SK-MEL-5 (cell line): ENCODE results near the gene CHTF18. TPM values are rescaled to one million over a fixed set of nuclear protein-coding genes. Genes with fewer than 3 reads are reported as not detected.
"Not testable (repeated sequence)": the region's sequence is repeated elsewhere in the genome, so short reads cannot be mapped to it uniquely, and the experiment has no call there.

Experiments
- DNase-seq: peaks from one replicate; pipeline ENCODE4 v3.0.0-alpha.2; 2016; ENCODE audit warnings: low read depth, low spot score
- in situ Hi-C: cut with HindIII; loops from 2 replicates; pipeline ENCODE4 v1.10.0; 2016; ENCODE audit warnings: low sequenced_read_pairs, high pct_unique_total_duplicates, low pct_unique_long_range_greater_than_20kb
- total RNA-seq: library from RNA; depleted of rRNA; stranded (reverse); fragments of >200 nt; shearing (Covaris generic); gene quantifications from 2 replicates; pipeline ENCODE4 v1.2.3, GENCODE V29; 2014

The CHTF18 gene
- total RNA-seq, 1 experiment from 2014 or later, result 7.6 TPM

DNA sequence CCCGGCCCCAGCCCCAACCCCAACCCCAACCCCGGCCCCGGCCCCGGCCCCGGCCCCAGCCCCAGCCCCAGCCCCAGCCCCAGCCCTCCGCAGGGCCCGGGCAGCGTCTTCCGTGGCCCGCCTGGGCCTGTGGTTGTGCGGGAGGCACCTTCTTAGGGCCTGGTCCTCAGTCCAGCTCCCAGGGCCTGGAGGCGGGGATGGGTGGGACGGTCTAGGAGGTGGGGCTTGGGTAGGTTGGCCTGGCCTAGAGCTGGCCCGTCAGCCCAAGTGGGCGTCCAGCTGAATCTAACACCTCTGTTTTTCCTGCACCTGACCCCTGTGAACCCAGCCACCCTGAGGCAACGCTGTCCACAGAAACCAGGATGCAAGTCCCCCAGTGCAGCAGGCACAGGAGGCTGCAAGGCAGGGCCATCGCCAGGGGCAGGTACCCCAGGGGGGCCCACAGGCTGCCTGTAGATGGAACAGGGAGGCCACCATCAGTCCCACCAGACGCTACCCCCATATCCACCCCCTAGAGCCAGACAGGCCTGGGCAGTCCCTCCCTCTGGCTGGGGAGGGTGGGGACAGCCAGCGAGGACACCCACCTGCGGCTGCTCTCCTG is 19.1 kb upstream of the CHTF18 start:
- in situ Hi-C loops, result no loop called here
- no peak for DNase-seq

DNA sequence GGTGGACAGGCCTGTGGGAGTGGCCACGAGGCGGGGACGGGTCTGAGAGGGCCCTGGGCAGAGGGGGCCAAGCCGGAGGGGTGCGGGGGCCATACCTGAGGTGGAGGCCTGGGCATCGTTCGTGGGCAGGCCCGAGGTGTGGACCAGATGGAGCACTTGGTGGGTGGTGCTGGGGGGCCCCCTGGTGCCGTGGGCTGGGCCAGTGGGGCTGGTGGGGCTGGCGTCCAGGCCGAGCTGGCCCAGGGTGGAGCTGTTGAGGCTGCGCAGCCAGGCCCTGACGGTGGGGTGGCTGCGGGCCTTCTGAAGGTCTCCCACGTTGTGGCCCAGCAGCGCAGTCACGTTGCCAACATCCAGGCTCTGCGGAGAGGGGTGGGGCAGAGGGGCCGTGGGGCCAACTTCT is 18.5 kb upstream of the CHTF18 start:
- in situ Hi-C loops, result no loop called here
- DNase-seq, result no peak

DNA sequence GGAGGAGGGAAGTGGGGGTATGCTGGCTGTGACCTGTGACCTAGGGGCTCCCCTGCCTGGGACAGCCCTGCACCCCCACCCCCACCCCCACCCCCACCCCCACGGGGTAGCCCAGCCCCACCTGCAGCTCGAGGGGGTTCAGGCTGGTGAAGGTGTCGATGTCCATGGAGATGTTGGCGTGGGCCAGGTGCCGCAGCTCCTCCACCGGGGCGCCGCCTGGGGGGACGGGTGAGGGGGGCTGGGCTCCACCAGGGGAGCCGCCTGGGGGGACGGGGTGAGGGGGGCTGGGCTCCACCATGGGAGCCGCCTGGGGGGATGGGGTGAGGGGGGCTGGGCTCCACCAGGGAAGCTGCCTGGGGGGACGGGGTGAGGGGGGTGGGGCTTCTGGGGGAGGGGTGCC is 18.0 kb upstream of the CHTF18 start:
- in situ Hi-C loops, result no loop called here
- no peak for DNase-seq

DNA sequence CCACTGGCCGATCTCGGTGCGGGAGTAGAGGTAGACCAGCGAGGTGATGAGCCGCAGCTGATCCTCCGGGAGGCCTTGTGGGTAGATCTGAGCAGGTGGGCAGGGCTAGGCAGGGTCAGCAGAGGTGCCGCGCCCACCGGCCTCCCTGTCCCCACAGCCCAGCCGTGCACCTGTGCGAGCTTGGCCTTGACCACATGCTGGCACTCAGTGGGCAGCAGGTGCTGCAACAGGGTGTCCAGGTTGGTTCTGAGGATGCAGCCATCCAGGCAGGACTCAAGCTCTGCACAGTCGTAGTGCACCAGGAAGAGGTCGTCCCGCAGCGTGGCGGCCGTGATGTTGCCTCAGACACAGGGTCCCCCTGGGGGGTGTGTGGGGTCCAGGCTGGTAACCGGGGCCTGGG is 15.5 kb upstream of the CHTF18 start:
- DNase-seq, result no peak
- in situ Hi-C loops, result no loop called here

DNA sequence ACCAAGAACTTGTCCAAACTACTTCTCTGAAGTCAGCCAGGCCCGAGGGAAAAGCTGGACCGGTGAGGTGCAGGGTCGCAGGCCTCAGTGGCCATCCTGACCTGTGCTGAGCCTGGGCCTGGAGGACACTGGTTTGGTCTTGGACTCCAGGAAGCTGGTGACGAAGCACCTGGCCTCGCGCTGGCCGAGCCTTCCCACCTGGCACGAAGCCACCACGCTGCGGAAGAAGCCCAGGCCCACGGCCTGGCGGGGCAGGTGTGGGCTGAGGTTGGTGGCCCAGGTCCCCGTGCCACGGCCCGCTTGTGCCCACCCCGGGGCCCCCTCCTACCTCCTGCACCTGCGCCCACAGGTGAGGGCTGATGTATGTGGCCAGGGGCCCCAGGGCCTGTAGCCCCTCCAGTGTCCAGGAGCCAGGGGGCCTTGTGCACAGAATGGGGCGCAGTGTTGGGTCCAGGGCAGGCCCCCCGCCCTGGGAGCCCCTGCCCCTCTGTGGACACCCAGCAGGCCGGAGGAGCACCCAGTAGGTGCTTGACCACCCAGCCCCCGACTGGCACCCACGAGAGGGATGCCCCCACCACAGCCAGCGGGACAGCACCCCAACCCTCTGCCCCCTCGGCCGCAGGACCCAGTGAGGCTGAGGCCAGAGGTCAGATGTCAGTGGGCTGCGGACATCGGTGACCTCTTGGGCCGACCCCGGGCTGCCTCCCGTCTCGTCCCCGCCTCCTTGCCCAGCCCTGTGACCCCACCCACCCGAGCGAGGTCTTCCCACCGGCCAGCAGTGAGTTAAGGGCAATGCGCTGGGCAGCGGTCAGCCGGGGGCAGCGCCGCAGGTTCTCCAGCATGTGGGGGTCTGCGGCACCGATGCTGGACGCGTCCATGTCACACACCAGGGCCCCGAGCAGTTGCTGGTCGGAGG is 14.1 kb upstream of the CHTF18 start:
- in situ Hi-C loops, result no loop called here

DNA sequence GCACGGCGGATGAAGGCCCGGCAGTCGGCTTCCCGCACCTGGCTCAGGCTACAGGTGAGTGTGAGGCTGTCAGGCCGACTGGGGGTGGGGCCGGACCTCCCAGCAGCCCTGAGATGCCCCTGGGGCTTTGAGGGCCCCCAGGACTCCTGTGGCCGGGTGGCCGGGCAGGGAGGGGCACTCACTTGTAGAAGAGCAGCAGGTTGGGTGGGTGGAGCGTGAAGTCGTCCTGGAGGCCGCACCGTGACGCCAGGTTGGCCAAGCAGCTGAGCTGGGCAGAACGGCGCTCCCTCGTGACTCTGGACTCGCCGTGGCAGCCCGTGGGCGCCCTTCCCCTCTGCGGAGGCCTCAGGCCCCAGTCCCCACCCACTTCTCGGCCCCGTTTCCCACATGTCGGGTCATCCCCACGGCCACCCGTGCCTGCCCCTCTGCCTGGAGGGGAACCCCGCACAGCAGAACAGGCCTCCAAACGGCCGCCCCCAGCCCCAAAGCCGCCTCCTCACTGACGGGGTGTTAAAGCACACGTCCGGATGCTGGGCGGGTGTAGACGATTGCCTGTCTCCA is 13.1 kb upstream of the CHTF18 start:
- no peak for DNase-seq
- in situ Hi-C loops, result no loop called here

More for the DNA sequence above, 14.1 kb upstream of the CHTF18 start:
- DNase-seq, result no peak

DNA sequence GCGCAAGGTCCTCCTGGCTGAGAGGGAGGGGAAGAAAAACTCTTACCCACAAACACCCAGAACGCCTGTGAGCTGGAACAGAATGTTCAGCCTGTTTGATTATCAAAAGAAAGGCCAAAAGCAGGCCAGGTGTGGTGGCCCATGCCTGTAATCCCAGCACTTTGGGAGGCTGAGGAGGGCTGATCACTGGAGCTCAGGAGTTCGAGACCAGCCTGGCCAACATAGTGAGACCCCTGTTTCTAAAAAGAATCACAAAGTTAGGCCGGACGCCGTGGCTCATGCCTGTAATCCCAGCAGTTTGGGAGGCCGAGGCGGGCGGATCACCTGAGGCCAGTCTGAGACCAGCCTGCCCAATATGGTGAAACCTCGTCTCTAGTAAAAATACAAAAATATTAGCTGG is 12.1 kb upstream of the CHTF18 start:
- in situ Hi-C loops, DNase-seq: not testable (repeated sequence)

DNA sequence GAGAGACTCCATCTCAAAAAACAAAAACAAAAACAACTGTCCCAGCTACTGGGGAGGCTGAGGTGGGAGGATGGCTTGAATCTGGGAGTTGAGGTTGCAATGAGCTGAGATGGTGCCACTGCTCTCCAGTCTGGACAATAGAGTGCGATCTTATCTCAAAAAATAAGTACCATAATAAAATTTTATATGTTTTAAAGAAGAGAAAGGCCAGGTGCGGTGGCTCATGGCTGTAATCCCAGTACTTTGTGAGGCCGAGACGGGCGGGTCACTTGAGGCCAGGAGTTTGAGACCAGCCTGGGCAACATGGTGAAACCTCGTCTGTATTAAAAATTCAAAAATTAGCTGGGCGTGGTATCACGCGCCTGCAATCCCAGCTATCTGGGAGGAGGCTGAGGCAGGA is 11.6 kb upstream of the CHTF18 start:
- in situ Hi-C loops, result no loop called here
- DNase-seq, result no peak

DNA sequence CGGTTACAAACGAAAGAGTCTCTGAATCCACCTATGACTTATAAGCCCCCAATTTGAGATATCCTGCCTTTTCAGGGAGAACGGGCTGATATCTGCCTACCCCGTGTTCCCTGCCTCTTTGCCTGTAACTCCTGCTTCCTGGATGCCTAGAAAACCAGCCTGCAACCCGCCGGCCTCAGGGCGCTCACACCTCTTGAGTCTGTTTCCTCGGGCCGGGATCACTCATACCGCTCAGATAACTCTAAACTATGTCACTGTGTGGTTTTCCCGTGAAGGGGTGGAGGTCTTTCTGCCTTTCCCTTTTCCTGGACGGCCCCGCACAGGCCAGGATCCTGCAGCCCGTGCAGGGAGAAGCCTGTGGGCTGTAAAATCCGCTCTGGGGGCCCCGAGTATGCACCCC is 10.6 kb upstream of the CHTF18 start:
- in situ Hi-C loops, result no loop called here
- no peak for DNase-seq

DNA sequence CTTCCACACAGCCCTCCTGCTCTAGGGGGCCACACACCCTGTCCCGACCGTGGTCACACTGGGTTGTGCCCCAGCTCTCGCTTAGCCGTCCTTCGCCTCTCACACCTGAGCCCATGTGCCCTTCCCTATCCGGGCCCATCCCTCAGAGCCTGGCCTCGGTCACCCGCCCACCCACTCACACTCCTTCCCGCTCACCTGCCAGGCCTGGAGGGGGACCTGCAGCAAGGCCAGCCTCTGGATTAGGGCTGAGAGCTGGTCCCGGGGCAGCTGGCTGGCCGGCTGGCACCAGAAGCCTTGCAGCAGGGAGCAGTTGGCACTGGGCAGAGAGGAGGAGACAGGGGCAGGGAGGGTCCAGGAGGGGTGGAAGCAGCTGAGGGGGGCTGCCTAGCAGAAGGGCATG is 10.0 kb upstream of the CHTF18 start:
- no peak for DNase-seq
- in situ Hi-C loops, result no loop called here

DNA sequence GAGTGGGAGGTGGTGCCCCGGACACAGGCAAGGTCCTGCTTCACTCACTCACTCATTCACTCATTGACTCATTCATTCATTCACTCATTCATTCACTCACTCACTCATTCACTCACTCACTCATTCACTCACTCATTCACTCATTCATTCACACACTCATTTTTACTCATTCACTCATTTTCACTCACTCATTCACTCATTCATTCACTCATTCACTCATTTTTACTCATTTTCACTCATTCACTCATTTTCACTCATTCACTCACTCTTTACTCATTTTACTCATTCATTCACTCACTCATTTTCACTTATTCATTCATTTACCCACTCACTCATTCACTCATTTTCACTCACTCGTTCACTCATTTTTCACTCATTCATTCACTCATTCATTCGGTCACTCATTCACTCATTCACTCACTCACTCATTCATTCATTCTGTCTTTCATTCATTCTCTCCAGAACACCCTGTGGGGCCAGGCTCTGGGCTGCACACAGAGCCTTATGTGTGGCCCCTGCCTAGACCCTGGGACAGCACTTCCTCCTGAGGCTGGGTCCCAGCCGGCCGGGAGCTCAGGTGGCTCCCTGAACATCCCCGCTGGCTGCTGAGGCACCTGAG is 9.4 kb upstream of the CHTF18 start:
- in situ Hi-C loops, result no loop called here
- no peak for DNase-seq

DNA sequence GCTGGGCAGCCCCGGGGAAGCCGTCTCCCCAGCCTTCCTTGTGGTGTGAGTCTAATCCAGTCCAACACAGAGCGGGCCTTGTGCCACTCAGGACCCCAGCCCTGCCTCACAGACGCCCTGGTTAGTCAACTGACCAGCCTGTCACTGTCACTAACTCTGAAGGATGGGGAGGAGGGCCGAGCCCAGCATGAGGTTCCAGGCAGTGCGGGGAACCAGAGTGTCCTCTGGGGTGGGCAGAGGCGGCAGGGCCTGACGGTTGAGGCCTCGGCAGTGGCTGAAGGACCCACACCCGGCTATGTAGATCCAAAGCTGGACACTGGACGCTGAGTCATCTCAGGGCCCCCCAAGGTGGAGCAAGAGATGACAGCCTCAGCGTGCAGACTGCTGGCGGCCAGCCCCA is 8.9 kb upstream of the CHTF18 start:
- in situ Hi-C loops, result no loop called here
- no peak for DNase-seq

DNA sequence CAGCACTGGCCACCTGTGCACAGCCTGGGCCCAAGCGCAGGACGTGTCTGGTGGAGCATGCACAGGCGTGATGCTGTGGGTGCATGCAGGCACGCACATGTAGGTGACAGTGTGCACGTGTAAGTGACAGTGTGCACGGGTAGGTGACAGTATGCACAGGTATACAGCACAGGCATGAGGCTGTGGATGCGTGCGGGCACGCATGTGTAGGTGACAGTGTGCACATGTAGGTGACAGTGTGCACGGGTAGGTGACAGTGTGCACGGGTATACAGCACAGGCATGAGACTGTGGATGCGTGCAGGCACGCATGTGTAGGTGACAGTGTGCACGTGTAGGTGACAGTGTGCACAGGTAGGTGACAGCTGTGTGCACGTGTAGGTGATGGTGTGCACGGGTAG is 8.1 kb upstream of the CHTF18 start:
- in situ Hi-C loops, result no loop called here

DNA sequence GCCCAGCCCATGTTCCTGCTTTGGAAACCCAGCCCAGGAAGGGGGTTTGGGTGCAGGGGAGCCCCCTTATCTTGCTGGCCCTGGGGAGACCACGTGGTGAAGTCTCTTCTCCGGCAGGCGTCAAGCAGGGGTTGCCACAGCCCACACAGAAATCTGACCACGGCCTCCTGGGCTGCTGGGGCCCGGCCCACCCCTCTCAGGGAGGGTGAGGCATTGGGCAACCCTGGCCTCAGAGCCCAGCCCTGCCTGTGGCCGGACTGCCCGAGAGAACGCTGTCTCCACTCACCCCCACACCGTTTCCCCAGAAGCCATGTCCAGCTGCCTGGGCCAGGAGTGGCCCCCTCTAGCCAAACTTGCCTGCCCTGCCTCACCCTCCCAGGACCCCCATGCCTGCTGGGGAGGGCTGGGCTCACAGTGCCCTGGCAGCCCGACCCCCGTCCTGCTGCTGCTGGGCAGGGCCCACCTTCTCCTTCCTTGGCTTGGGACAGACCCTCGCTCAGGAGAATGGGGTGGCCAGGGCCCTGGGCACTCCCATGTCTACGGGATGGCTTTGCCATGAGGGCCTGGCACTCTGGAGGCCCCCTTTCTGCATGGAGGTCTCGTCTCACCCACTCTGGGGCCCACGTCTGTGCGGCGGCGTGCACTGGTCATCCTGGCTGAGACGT is 6.9 kb upstream of the CHTF18 start:
- no peak for DNase-seq
- in situ Hi-C loops, result no loop called here

More for the DNA sequence above, 8.1 kb upstream of the CHTF18 start:
- DNase-seq, result no peak

DNA sequence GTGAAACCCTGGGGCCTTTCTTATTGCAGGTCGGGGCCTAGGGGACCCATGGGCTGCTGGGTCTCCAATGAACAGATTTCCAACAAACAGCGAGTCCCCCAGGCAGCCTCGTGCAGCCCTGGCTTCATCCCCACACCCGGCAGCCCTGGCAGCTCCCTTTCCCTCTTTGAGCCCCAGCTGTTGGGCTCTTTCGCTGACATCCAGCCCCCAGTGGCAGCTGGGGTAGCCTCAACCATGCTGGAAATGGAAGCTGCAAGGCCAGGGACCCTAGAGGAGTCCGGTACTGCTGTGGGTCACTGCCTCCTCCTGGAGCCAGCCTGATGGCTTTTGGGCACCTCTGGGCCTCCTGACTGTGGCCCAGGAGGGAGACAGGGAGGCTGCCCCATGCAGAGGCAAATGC is 6.2 kb upstream of the CHTF18 start:
- no peak for DNase-seq
- in situ Hi-C loops, result no loop called here

DNA sequence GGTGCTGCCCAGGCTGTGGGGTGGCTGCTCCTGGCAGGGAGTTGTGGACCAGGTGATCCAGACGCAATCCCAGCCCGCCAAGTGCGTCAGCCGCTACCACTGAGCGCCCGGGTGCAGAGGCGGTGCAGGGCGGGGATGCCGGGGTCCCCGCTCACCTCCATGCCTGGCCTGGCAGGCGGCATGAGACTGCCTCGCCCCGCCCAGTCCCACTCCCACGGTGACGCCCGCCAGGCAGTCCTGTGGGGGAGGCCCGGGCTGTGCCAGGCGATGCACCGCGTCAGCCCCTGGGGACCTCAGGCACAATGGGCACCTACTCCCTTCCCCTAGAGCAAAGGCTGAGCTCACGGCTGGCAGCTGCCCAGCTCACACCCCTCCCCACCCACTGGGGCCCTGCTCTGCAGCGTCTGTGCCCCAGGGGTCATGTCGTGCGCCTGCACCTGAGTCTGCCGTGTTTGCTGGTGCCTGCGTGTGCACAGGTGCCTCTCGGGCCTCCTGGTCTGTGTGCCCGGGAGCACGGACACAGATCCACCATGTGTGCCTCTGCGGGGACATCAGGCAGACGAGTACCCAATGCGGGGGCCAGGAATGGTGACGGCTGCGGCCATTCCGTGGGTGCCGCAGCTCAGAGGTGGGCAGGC is 5.5 kb upstream of the CHTF18 start:
- no peak for DNase-seq
- in situ Hi-C loops, result no loop called here

DNA sequence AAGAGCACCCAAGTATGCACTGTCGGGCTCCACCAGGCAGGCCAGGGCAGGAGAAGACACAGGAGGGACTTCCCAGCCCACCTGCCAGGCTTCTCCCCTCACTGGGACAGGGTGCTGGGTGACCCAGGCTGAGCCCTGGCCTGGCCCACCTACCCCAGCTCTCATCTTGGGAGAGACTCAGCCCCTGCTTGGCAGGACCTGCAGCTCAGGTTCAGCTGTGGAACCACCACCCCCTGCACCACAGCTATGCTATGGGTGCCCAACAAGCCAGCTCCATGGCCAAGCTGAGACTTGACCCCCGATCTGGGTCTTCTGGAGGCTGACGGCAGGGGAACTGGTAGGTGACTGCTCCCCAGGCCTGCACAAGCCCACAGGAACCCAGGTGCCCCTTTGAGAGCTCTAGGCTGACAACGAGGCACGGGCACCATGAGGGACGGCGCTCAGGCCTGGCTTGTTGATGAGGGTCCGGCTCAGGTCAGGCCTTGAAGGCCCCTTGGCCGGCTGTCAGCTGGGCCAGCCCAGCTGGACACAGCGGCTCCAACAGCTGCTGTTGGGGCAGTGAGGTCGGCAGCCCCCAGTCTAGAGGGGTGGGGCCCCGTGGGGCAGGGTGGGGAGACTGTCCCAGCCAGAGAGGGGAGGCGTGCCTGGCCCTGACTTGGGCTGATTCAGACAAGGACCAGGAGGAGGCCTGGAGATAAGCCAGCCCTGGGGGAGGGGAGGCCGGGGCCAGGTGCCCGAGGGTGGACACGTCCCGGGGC is 4.8 kb upstream of the CHTF18 start:
- no peak for DNase-seq
- in situ Hi-C loops, result no loop called here
